GM21515 (cell line): ENCODE measurements around the gene FARSA.
"Not testable (repeated sequence)": the region's sequence is repeated elsewhere in the genome, so short reads cannot be mapped to it uniquely, and the experiment has no call there.

Source experiments
- ATAC-seq: cut with Tn5 transposase; IDR thresholded peaks from one replicate; pipeline ENCODE4 v1.9.1; 2021; ENCODE audit not compliant: unreplicated experiment

FARSA gene

DNA sequence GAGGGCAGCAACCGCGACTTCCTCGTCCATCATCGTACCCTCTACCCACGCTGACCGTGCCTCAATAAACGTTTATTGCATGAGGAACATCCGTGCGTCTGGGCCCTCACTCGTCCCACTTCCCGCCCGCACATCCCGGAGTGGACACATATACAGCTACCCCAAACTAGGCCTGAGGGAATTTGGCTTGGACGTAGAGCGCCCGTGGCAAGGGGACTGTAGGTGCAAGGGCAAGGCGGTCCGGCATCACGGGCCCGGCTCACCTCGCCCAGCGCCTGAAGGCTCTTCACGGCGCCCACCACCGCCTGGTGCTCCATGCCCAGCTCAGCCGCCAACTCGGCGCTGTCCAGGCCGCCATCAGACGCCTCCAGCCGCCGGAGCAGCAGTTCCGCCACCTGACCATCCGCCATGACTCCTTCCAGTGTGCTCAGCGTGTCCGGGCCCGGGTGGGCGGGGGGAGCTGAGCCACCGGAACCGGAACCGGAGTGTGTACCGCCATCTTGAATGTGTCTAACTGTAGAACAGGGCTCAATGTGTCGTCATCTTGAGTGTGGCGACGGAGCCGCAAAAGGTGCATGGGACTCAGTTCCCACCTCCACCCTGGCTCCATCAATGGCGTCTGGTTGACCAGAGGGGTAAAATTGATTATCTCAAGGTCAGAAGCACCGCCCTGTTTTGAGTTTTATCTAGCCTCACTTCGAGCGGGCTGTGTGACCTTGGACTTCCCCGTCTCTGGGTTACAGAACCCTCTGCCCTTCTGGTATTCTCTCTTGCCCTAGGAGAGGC, at the start of gene FARSA:
Gene FARSA, minus strand, starts transcription at position 425 of the 786 bp plus-strand sequence. Its CDS starts 15 bp downstream, at position 410.
- ATAC-seq, result peak; percentile 45

DNA sequence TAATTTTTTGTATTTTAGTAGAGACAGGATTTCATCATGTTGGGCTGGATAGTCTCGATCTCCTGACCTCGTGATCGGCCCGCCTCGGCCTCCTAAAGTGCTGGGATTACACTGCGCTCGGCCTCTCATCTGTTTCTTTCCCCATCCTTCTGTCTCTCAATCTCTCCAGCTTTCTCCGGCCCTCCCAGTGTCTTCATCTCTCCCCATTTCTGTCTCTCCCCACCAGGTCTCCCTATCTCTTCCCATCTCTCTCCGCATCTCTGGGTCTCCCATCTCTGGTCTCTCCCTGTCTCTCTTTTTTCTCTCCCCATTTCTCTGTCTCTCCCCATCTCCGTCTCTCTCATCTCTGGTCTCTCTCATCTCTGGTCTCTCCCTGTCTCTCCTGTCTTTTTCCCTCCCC, 49.6 kb upstream of the FARSA start:
- ATAC-seq, result no peak

DNA sequence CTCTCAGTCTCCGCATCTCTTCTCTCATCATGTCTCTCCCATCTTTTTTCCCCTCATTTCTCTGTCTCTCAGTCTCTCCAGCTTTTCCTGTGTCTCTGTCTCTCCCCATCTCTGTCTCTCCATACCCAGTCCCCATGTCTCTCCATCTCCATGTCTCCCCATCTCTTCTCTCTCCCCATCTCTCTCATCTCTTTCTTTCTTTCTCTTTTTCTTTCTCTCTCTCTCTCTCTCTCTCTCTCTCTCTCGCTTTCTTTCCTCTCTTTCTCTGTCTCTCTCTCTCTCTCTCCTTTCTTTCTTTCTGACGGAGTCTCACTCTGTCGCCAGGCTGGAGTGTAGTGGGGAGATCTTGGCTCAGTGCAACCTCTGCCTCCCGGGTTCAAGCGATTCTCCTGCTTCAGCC, 49.1 kb upstream of the FARSA start:
- no peak for ATAC-seq

DNA sequence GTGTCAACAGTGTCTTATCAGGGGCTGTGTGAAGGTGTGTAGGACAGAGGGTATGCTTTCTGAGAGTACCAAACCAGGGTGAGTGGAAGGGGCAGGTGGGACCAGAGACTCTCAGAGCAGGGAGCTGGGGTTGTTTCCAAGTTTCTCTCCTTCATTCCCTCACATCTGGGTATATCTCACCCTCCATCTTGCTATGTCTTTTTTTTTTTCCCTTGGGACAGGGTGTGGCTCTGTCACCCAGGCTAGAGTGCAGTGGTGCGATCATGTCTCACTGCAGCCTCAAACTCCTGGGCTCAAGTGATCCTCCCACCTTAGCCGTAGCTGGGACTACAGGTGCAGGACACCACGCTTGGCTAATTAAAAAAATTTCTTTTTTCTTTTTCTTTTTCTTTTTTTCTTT, 46.5 kb upstream of the FARSA start:
- ATAC-seq, result no peak

DNA sequence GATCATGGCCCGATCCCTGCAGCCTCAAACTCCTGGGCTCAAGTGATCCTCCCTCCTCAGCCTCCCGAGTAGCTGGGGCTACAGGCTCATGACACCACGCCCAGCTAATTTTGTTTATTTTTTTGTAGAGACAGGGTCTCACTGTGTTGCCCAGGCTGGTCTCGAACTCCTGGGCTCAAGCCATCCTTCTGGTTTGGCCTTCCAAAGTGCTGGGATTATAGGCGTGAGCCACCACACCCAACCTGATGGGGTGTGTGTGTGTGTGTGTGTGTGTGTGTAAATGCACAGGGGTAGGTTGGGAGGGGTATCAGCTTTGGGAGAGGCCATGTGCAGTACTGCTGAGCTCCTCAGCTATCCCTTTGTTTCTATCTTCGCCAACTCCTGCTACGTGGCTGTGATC, 42.6 kb upstream of the FARSA start:
- not testable (repeated sequence) for ATAC-seq

DNA sequence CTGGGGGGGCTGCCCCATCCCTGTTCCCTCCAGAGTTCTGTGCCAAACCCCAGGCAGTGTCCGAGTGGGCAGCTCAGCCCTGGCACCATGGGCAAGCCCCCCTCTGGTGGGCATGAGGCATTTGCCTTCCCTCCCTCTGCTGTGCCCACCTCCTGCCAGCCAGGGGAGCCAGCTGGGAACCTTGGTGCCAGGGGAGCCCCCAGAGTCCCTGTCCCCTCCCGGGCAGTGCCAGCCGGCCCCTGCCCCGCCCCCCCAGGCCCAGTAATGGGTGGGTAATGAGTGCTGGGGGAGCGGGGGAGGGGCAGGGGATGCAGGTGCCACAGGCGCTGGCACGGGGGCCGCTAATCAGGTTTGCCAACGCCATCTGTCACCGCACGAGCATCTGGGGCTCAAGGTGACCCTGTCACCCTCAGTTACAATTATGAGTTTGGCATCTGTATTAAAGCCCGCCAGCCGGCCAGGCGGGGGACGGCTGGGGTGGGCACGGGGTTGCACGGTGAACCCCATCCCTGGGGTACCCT, 41.8 kb upstream of the FARSA start:
- no peak for ATAC-seq

DNA sequence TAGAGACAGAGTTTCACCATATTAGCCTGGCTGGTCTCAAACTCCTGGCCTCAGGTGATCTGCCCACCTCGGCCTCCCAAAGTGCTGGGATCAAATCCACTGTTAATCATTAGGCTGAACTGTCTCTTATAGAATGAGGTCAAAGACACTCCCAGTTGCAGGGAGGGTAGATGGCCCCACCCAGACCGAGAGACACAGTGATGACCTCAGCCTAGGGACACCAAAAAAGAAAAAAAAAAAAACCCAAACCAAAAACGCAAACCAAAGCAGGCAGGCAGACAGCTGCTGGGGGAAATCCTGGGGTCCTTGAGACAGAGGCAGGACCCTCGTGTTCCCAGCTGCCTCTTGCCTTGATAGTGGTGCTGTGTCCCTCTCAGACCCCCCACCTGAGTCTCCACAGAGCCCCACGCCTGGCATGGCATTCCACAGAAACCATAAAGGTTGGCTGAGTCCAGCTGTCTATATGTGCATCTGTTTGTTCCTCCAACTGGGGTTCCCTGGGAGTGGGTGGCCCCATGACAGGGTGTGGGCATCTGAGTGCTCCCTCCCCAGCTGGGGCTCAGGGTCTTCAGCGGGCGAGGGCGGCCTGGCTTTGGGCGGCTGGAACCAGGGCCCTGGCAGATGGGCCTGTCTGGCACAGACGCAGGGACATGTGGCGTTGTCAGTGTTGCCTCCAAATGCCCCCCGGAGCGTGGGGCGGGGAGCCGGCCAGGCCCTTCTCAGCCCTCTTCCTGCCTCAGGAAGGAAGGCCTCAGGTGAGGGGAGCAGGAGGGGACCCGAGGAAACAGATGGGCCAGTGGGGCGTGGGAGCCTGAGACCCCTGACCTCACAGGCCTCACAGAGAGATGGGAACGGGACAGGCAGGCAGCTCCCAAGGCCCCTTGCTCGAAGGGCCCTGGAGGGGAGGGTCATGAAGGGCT, 41.0 kb upstream of the FARSA start:
- ATAC-seq, result no peak

DNA sequence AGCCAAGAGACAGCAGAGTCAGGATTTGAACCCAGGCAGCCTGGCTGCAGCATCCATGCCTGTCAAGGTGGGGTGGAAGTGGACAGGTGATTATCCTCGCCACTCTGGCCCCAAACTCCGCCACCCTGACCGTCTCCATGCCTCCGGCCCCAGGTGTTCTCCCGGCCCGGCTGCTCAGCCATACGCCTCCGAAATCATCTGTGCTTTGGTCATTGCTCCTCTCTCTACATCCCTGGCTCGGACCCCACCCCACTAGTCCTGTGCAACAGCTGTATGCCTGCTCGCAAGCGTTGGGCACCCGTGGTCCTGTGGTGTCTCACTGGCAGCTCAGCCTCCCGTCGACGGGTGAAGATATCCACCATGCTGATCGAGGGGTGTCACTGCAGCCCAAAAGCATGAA, 39.7 kb upstream of the FARSA start:
- ATAC-seq, result no peak

DNA sequence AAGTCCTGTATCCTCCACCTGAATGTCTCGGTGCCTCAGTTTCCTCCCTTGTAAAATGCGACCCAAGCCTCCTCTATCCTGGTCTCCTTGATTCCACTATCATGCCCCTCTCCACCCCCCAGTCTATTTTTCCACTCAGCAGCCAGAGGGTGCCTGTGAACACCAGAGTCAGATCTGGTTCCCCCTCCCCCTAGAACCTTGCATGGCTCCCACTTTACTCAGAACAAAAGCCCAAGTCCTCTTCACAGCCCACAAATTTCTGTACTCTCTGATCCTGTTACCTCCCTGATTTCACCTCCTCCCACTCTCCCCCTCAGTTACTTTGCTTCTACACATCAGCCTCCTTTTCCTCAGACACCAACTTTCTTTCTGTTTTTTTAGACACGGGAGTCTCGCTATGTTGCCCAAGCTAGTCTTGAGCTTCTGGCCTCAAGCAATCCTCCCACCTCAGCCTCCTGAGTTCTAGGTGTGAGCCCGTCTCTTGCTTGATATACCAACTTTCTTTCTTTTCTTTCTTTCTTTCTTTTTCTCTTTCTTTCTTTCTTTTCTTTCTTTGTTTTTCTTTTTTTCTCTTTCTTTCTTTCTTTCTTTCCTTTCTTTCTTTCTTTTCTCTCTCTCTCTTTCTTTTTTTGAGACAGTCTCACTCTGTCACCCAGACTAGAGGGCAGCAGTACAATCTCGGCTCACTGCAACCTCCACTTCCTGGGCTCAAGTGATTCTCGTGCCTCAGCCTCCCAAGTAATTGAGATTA, 36.7 kb upstream of the FARSA start:
- ATAC-seq, result no peak

DNA sequence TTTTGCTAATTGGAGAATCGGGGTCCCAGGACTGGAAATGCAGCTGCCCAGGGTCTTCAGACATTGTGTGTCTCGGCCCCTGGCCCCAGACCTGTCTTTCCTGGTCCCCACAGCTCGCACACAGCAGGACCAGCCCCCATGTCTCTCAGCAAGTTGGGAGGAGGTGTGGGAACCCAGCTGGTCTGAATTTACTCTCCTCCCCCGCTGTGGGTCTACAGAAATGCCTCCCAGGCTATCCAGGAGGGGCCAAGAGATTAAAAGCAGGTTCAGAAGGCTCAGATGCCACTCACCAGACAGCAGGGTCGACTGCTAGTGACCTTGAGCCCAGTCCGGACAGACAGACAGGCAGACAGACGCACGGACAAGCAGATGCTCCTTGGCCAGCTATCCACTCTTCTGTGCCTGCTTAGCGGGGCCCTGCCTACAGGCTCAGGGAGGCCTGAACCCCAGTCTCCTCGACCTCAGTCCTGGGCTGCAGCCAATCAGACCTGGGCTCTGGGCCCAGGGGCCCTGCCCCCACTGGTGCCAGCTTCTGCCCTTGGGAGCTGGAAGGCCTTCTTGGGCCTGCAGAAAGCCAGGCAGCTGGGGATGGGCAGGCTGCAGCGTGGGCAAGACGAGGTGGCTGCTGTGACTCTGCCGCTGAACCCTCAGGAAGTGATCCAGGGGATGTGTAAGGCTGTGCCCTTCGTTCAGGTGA, 35.9 kb upstream of the FARSA start, which contains the start of gene DAND5:
Gene DAND5, plus strand, starts transcription at position 285 of the 697 bp plus-strand sequence. Its CDS starts 85 bp downstream, at position 370.
- ATAC-seq, result no peak

DNA sequence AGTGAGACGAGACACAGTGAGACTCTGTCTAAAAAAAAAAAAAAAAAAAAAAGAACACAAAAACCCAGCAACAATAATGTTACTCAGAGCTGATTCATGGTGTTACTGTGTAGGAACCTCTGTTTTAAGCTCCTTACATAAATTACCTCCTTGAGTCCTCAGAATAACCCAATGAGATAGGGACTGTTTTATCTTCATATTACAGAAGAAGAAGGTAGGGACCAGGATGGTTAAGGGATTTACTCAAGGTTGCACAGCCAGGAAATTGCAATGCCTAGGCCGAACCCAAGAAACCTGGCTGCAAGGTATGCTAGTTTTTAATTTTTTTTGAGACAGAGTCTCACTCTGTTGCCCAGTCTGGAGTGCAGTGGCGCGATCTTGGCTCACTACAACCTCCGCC, 34.4 kb upstream of the FARSA start:
- ATAC-seq, result no peak

DNA sequence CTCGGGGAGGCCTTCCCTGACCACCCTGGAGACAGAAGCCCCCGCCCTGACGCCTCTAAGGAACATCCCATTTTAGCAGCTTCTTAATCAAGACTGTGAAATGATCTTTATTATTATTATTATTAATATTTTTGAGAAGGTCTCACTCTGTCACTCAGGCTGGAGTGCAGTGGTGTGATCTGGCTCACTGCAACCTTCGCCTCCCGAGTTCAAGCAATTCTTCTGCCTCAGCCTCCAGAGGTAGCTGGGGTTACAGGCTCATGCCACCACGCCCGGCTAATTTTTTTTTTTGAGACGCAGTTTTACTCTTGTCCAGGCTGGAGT, 32.3 kb upstream of the FARSA start:
- ATAC-seq, result no peak

DNA sequence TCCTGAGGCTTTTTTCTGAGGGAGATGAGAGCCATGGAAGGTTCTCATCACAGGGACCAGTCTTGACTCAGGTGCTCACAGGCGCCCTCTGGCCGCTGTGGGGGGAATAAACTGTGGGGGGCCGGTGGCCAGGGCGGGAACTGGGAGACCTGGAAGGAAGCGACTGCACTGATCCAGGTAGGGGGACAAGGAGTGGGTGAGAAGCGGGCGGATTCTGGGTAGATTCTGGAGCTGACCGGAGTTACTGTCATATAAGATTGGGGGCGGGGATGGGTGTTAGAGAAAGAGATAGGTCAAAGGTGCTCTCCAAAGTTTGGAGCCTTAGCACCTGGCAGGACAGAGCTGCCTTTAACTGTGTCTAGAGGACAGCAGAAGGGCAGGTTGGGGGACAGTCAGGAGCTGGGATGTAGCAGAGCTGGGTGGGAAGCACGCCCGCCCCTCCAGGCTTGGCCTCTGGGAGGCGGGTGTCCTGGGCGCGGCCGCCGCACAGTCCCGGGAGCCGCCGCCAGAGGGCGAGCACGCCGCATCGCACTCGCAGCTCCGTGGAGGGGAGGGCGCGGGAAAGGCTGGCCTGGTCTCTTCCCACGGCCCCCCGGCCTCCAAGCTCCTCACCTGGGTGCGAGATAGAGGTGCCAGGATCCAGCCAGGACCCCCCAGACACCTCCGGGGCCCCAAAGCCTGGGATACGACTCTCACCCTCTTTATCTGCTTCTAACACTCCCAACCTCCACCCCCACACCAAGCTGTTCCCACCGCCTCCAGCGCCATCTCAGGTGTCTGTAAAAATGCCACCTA, 31.7 kb upstream of the FARSA start:
- no peak for ATAC-seq

DNA sequence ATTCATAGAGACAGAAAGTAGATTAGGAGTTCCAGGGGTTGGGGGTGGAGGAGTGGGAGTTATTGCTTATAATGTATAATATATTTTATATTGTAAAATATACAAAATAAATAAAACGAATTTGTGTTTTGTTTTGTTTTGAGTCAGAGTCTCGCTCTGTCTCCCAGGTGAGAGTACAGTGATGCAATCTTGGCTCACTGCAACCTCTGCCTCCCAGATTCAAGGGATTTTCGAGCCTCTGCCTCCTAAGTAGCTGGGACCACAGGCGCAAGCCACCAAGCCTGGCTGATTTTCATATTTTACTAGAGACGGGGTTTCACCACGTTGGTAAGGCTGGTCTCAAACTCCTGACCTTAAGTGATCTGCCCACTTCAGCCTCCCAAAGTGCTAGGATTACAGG, 26.0 kb upstream of the FARSA start:
- no peak for ATAC-seq

DNA sequence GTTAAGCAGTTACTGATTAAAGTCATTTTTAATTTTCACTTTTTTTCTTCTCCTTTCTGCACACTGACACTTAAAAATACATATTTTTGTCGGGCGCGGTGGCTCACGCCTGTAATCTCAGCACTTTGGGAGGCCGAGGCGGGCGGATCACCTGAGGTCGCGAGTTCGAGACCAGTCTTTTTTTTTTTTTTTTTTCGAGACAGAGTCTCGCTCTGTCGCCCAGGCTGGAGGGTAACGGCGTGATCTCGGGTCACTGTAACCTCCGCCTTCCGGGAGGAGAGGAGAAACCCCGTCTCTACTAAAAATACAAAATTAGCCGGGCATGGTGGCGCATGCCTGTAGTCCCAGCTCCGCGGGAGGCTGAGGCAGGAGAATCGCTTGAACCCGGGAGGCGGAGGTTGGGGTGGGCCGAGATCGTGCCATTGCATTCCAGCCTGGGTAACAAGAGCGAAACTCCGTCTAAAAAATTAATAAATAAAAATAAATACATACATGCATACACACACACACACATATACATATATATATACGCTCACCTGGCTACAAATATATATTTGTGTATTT, 24.0 kb upstream of the FARSA start:
- ATAC-seq, result not testable (repeated sequence)

DNA sequence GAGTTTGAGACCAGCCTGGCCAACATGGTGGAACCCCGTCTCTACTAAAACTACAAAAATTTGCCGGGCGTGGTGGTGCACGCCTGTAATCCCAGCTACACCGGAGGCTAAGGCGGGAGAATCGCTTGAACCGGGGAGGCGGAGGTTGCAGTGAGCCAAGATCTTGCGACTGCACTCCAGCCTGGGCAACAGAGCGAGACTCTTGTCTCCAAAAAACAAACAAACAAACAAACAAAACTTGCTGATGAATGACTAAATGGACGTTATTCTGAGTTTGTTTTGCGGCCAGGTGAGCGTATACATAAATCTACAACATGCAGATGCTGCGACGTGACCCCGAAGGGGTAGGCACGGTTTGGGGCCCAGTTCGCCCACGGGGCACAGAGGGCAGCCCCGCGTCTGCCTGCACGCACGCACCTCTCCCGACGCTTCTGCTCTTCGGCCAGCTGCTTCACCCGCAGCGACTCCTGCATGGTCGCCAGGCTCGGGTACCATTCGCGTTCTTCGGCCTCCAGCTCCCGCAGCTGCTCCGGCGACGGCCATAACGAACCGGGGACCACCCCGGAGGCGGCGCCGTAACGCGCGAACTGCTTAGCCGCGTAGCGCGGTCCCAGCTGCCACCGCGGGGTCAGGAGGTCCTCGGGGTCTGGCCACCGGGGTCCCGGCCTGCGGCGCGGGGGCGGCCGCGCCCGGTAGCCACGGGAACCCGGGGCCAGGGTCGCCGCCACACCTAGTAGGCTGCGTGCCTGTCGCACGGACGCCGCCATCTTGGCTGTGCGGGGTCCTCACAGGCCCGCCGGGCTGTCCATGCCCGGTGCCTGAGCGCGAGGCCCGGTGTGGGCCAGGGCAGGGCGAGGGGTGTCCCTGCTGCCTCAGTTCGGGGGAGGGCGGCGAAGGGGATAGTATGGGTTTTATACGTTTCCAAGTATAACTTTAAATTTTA, 23.2 kb upstream of the FARSA start, which contains the start of gene GADD45GIP1:
Gene GADD45GIP1, minus strand, starts transcription at position 778 of the 943 bp plus-strand sequence. Its CDS starts 11 bp downstream, at position 767.
- ATAC-seq, result peak; percentile 58

DNA sequence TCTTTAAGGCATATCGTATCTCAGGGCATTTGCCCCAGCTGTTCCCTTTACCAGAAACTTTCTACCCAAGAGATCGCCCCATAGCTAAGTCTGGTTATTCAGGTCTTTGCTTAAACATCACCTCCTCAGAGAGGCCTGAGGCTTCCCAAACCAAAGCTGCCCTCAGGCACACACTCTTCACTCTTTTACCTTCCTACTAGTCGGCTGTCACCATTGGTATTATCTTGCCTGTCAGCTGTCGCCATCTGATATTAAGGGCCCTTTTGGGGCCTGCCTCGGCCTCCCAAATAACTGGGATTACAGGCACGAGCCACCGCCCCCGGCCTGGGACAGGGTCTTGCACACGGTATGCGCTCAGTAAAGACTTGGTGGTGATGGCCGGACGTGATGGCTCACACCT, 22.5 kb upstream of the FARSA start:
- no peak for ATAC-seq

DNA sequence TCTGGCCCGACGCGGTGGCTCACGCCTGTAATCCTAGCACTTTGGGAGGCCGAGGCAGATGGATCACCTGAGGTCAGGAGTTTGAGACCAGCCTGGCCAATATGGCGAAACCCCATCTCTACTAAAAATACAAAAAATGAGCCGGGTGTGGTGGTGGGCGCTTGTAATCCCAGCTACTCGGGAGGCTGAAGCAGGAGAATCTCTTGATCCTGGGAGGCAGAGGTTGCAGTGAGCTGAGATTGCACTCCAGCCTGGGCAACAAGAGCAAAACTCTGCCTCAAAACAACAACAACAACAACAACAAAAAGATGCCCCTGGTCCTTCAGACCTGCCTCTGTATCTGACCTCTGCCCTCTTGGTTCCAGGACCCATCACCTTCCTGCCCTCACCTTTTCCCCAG, 22.1 kb upstream of the FARSA start:
- not testable (repeated sequence) for ATAC-seq
